K562 (cell line): ENCODE data around the gene PHETA2. TPM values are rescaled to one million over a fixed set of nuclear protein-coding genes. Genes with fewer than 3 reads are reported as not detected.
A peak's percentile ranks its signal among the peaks of the same experiment; 100 is the strongest.

Experiments
- CBFA2T2 ChIP-seq: fragments of 450-650 bp; conservative IDR thresholded peaks from 2 replicates; pipeline ENCODE4 v1.6.1; 2017; ENCODE audit warnings: mild to moderate bottlenecking
- CREB3L1 ChIP-seq: fragments of 450-650 bp; IDR thresholded peaks from 2 replicates; pipeline ENCODE4 v1.6.1; 2014; ENCODE audit warnings: low read depth, mild to moderate bottlenecking, moderate library complexity, borderline replicate concordance
- ESRRB ChIP-seq: fragments of 250-450 bp; sonication (Bioruptor Pico); IDR thresholded peaks from 2 replicates; pipeline ENCODE4 v1.5.0; 2020; ENCODE audit warnings: mild to moderate bottlenecking, moderate library complexity, borderline replicate concordance
- FOSL1 ChIP-seq: fragments of 200-800 bp; sonication (Bioruptor generic); conservative IDR thresholded peaks from 2 replicates; pipeline ENCODE4 v1.6.1; 2016; ENCODE audit warnings: missing genetic modification characterization, missing compliant biosample characterization
- PBX2 ChIP-seq, 2 experiments: IDR thresholded peaks in 1 of 2; conservative IDR thresholded peaks in 1 of 2; 2 replicates each; pipeline ENCODE4 v1.6.1; 2016; ENCODE audit warnings: low read depth in 2 of 2, mild to moderate bottlenecking in 1 of 2, missing compliant biosample characterization in 1 of 2, missing genetic modification characterization in 1 of 2, moderate library complexity in 1 of 2
- RFX7 ChIP-seq: fragments of 250-450 bp; sonication (Bioruptor Pico); IDR thresholded peaks from 2 replicates; pipeline ENCODE4 v1.5.1; 2021; ENCODE audit warnings: mild to moderate bottlenecking
- RUNX1 ChIP-seq: sonication (generic); IDR thresholded peaks from 2 replicates; pipeline ENCODE4 v1.6.1; 2016; ENCODE audit warnings: antibody characterized with exemption, low read depth
- THRB ChIP-seq: fragments of 450-650 bp; formaldehyde crosslinking; conservative IDR thresholded peaks from 2 replicates; pipeline ENCODE4 v1.4.0; 2022; ENCODE audit warnings: mild to moderate bottlenecking, missing genetic modification characterization
- TSC22D4 ChIP-seq: fragments of 450-650 bp; IDR thresholded peaks from 2 replicates; pipeline ENCODE4 v1.6.1; 2016; ENCODE audit warnings: missing genetic modification characterization, missing biosample characterization, control low read depth
- U2AF2 ChIP-seq: fragments of 200-400 bp; formaldehyde crosslinking; optimal IDR thresholded peaks from 2 replicates; pipeline ENCODE3; 2017; ENCODE audit warnings: low read depth, mild to moderate bottlenecking, low read length
- ZBTB33 ChIP-seq: sonication (generic); formaldehyde crosslinking; IDR thresholded peaks from 2 replicates; pipeline ENCODE4 v1.8.1; 2023; ENCODE audit warnings: mild to moderate bottlenecking, missing genetic modification reagents
- ZKSCAN3 ChIP-seq: fragments of 250-450 bp; sonication (Bioruptor Pico); IDR thresholded peaks from 2 replicates; pipeline ENCODE4 v1.4.0; 2020
- ZNF121 ChIP-seq: sonication (generic); formaldehyde crosslinking; conservative IDR thresholded peaks from 2 replicates; pipeline ENCODE4 v1.8.0; 2022; ENCODE audit warnings: missing genetic modification reagents
- ZNF277 ChIP-seq: fragments of 250-450 bp; sonication (Bioruptor Pico); IDR thresholded peaks from 2 replicates; pipeline ENCODE4 v1.8.0; 2022; ENCODE audit warnings: inconsistent platforms, mild to moderate bottlenecking, moderate library complexity, borderline replicate concordance
- ZNF449 ChIP-seq: fragments of 250-450 bp; sonication (Bioruptor Pico); IDR thresholded peaks from 2 replicates; pipeline ENCODE4 v1.8.0; 2022; ENCODE audit warnings: moderate library complexity, mild to moderate bottlenecking, inconsistent platforms
- polyA plus RNA-seq, 8 experiments: library from polyadenylated mRNA; depleted of rRNA in 4 of 8; stranded (reverse) in 5 of 8; unstranded in 3 of 8; fragments of >200 nt; fragmentation: Nextera tagmentation in 2 of 8; fragmentation: Illumina TruSeq in 1 of 8; extraction: Ambion mirVana in 2 of 8; extraction: Trizol in 1 of 8; gene quantifications; 2 replicates each; pipeline versions ENCODE4 v1.2.1 to v1.2.3, GENCODE V29; 2011 to 2014; ENCODE audit warnings: inconsistent platforms in 1 of 8, missing spikeins in 1 of 8
- total RNA-seq, 7 experiments: library from RNA; depleted of rRNA in 6 of 7; stranded (reverse); fragments of >200 nt in 6 of 7; fragmentation: Illumina TruSeq in 2 of 7; extraction: Trizol in 2 of 7; gene quantifications; 2 replicates each; pipeline versions ENCODE4 v1.2.1 to v1.2.3, GENCODE V29; 2011 to 2021; ENCODE audit warnings: low replicate concordance in 1 of 7

Gene PHETA2
- total and polyA plus RNA-seq, 9 of the 15 experiments (the other 6 are each of a cell fraction or from before 2014, with no cell fraction given) = 0.07 to 0.22 (median 0.08) TPM; not detected in 5

- TF ChIP-seq ZNF277 (CRISPR knock-in tag) (no peak), RFX7 (0 out of 2 replicates have a peak, but pooled peaks have one; percentile 20), ZBTB33 (CRISPR knock-in tag) (no peak), PBX2 (CRISPR knock-in tag; IDR thresholded peaks at IDR 0.05; ENCODE audit: low read depth) (peak; percentile 83), PBX2 (tag; conservative IDR thresholded peaks at IDR 0.05; ENCODE audit: low read depth) (peak; percentile 96), FOSL1 (peak; percentile 20; the same call in 1 of the 2 replicates), ESRRB (CRISPR knock-in tag) (no peak), RUNX1 (no peak), ZNF449 (CRISPR knock-in tag) (peak; percentile 50; the same call in 1 of the 2 replicates), TSC22D4 (tag) (no peak), ZKSCAN3 (no peak), CREB3L1 (peak; percentile 79; the same call in 1 of the 2 replicates), CBFA2T2 (no peak), THRB (CRISPR knock-in tag) (no peak; the same call in 1 of the 2 replicates), ZNF121 (CRISPR knock-in tag) (no peak), U2AF2 (no peak)
Measured at GRCh38 chr22:42079319-42080251, 5.5 kb downstream of the PHETA2 start, which contains the start of gene SMDT1 (continued).
